ENCODE measurements around the gene SPATA45. TPM values are rescaled to one million over a fixed set of nuclear protein-coding genes. Genes with fewer than 3 reads are reported as not detected.

Gene SPATA45
- total and polyA plus RNA-seq, 9 donors = 0.44 TPM; not detected in 8

DNA sequence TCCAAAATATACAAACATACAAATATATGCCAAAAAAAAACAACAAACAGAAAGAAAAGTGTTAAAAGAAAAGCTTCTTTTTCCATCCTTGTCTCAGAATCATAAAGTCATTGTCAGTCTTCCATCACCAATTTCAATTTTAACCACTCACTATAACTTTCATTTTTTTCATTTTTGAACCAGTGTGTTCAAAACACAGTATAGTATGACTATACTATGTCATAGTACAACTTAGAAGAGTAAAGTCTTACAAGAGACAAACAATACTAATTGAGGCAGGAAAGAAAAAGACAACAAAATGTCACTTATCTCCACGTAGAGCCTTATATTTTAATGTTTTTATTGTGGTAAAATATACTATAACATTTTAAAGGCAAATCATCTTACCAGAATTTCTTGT lies 63.5 kb downstream of the SPATA45 start:
- WGBS (ENCODE audit: insufficient coverage) = no CpG with 5 or more reads among the region's 1 CpG
- H3K9me3 ChIP-seq (replicated peaks; ENCODE audit: control insufficient read depth, low read depth, low read length) = no peaks in the 10 kb centered on the region

GRCh38 chr1:212782422-212783154 lies 64.9 kb downstream of the SPATA45 start:
- H3K27me3 ChIP-seq (ENCODE audit: control insufficient read depth, insufficient read depth, low read length) = no peaks in the 10 kb centered on the region
- no peak overlapping the region for H3K4me3 ChIP-seq (ENCODE audit: low read length)
- no CpG with 5 or more reads among the region's 3 CpGs for whole genome bisulfite sequencing (ENCODE audit: insufficient coverage)
- peak; percentile 26 for DNase-seq
- peaks cover 16% of the 10 kb centered on the region for H3K36me3 ChIP-seq (ENCODE audit: control insufficient read depth, insufficient read depth, low read length)
- no peaks in the 10 kb centered on the region for H3K9me3 ChIP-seq (replicated peaks; ENCODE audit: control insufficient read depth, low read depth, low read length)
- no peak overlapping the region for H3K27ac ChIP-seq (ENCODE audit: low read length)
- no peaks in the 10 kb centered on the region for H3K4me1 ChIP-seq (ENCODE audit: control insufficient read depth, insufficient read depth, low read length)

More for the DNA sequence above, 63.5 kb downstream of the SPATA45 start:
- DNase-seq = no peak
- H3K4me1 ChIP-seq (ENCODE audit: control insufficient read depth, insufficient read depth, low read length) = no peaks in the 10 kb centered on the region
- H3K27ac ChIP-seq (ENCODE audit: low read length) = no peak overlapping the region
- H3K4me3 ChIP-seq (ENCODE audit: low read length) = no peak overlapping the region
- no peaks in the 10 kb centered on the region for H3K27me3 ChIP-seq (ENCODE audit: control insufficient read depth, insufficient read depth, low read length)
- peaks cover 14% of the 10 kb centered on the region for H3K36me3 ChIP-seq (ENCODE audit: control insufficient read depth, insufficient read depth, low read length)

DNA sequence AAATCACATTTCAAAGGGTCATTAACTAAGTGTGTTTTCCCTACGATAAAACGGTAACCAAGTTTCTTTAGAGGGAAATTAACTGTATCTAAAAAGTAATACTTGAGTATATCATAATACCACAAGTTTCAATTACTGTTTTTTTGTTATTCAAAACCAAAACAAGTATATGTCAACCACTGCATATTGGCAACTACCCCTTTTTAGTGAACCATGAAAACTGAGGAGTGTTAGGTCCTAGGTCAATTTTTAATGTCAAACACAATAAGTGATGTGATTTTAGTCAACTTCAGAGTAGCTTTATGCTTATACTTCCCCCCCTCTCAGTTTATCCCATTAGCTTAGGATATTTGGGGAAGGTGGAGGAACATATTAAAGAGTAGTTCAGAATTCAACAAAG lies 66.2 kb downstream of the SPATA45 start:
- Histone ChIP-seq H3K4me3 (ENCODE audit: low read length) (no peak overlapping the region), H3K27me3 (ENCODE audit: control insufficient read depth, insufficient read depth, low read length) (no peaks in the 10 kb centered on the region), H3K27ac (ENCODE audit: low read length) (no peak overlapping the region), H3K4me1 (ENCODE audit: control insufficient read depth, insufficient read depth, low read length) (no peaks in the 10 kb centered on the region), H3K36me3 (ENCODE audit: control insufficient read depth, insufficient read depth, low read length) (peaks cover 9% of the 10 kb centered on the region), H3K9me3 (replicated peaks; ENCODE audit: control insufficient read depth, low read depth, low read length) (no peaks in the 10 kb centered on the region)
- no CpG with 5 or more reads among the region's 2 CpGs for WGBS (ENCODE audit: insufficient coverage)
- DNase-seq = no peak

GRCh38 chr1:212780759-212781158 lies 66.7 kb downstream of the SPATA45 start:
- no CpG with 5 or more reads among the region's 3 CpGs for WGBS (ENCODE audit: insufficient coverage)
- no peak for DNase-seq
- peaks cover 9% of the 10 kb centered on the region for H3K36me3 ChIP-seq (ENCODE audit: control insufficient read depth, insufficient read depth, low read length)

More at GRCh38 chr1:212780759-212781158, 66.7 kb downstream of the SPATA45 start:
- Histone ChIP-seq H3K9me3 (replicated peaks; ENCODE audit: control insufficient read depth, low read depth, low read length) (no peaks in the 10 kb centered on the region), H3K4me1 (ENCODE audit: control insufficient read depth, insufficient read depth, low read length) (no peaks in the 10 kb centered on the region), H3K27me3 (ENCODE audit: control insufficient read depth, insufficient read depth, low read length) (no peaks in the 10 kb centered on the region), H3K4me3 (ENCODE audit: low read length) (no peak overlapping the region), H3K27ac (ENCODE audit: low read length) (no peak overlapping the region)

Other genes with a start within 250 kb of the SPATA45 start
- gene ATF3, start 238.9 kb downstream of the SPATA45 start, total RNA-seq = 16.4 TPM
- gene ATF3, start 238.9 kb downstream of the SPATA45 start, polyA plus RNA-seq (ENCODE audit: insufficient read depth in 1 of 8, insufficient read length in 8 of 8, low replicate concordance in 1 of 8) = 10 to 100 TPM in 7 of 8 donors, 1 to 10 TPM in 1; 7.1 to 59.1 (median 29.9) TPM
- 2.3 TPM for gene BATF3, start 147.8 kb downstream of the SPATA45 start, total RNA-seq
- 1 to 10 TPM; 1.5 to 2.2 (median 1.8) TPM for gene BATF3, start 147.8 kb downstream of the SPATA45 start, polyA plus RNA-seq (ENCODE audit: insufficient read depth in 1 of 8, insufficient read length in 8 of 8, low replicate concordance in 1 of 8)
- gene NSL1, start 55.9 kb downstream of the SPATA45 start, total RNA-seq = 35.2 TPM
- gene NSL1, start 55.9 kb downstream of the SPATA45 start, polyA plus RNA-seq (ENCODE audit: insufficient read depth in 1 of 8, insufficient read length in 8 of 8, low replicate concordance in 1 of 8) = 10 to 100 TPM; 26.1 to 34.9 (median 31.1) TPM
- 10.7 TPM for gene TATDN3, start 55.8 kb downstream of the SPATA45 start, total RNA-seq
- 10 to 100 TPM in 3 of 8 donors, 1 to 10 TPM in 5; 8.6 to 11.9 (median 10.0) TPM for gene TATDN3, start 55.8 kb downstream of the SPATA45 start, polyA plus RNA-seq (ENCODE audit: insufficient read depth in 1 of 8, insufficient read length in 8 of 8, low replicate concordance in 1 of 8)
- 8.4 TPM for gene FLVCR1, start 10.6 kb upstream of the SPATA45 start, total RNA-seq
- 1 to 10 TPM; 5.7 to 8.2 (median 6.0) TPM for gene FLVCR1, start 10.6 kb upstream of the SPATA45 start, polyA plus RNA-seq (ENCODE audit: insufficient read depth in 1 of 8, insufficient read length in 8 of 8, low replicate concordance in 1 of 8)
- gene VASH2, start 102.9 kb upstream of the SPATA45 start, total RNA-seq = 25.3 TPM
- 10 to 100 TPM; 31.6 to 81.7 (median 54.5) TPM for gene VASH2, start 102.9 kb upstream of the SPATA45 start, polyA plus RNA-seq (ENCODE audit: insufficient read depth in 1 of 8, insufficient read length in 8 of 8, low replicate concordance in 1 of 8)
- gene ANGEL2, start 168.2 kb upstream of the SPATA45 start, total RNA-seq = 36.5 TPM
- gene ANGEL2, start 168.2 kb upstream of the SPATA45 start, polyA plus RNA-seq (ENCODE audit: insufficient read depth in 1 of 8, insufficient read length in 8 of 8, low replicate concordance in 1 of 8) = 10 to 100 TPM; 19.1 to 32.6 (median 22.8) TPM
- 25.1 TPM for gene RPS6KC1, start 203.6 kb upstream of the SPATA45 start, total RNA-seq
- 10 to 100 TPM; 13.1 to 20.4 (median 18.3) TPM for gene RPS6KC1, start 203.6 kb upstream of the SPATA45 start, polyA plus RNA-seq (ENCODE audit: insufficient read depth in 1 of 8, insufficient read length in 8 of 8, low replicate concordance in 1 of 8)